KOPT-K1 (cell line): ENCODE measurements around the gene ITPR2.
"Not testable (repeated sequence)": the region's sequence is repeated elsewhere in the genome, so short reads cannot be mapped to it uniquely, and the experiment has no call there.

Experiments used
- H3K27ac ChIP-seq: fragments of 200-600 bp; sonication (generic); 2 replicates; pipeline ENCODE4 v1.5.1; 2016; ENCODE audit warnings: antibody characterized with exemption, mild to moderate bottlenecking, low read depth, low read length; ENCODE audit not compliant: poor library complexity, severe bottlenecking
- H3K36me3 ChIP-seq: fragments of 200-600 bp; sonication (generic); 2 replicates; pipeline ENCODE4 v1.5.1; 2017; ENCODE audit warnings: antibody characterized with exemption, mild to moderate bottlenecking, low read length, moderate library complexity; ENCODE audit not compliant: insufficient read depth
- H3K9me3 ChIP-seq: fragments of 200-600 bp; sonication (generic); 2 replicates; pipeline ENCODE4 v1.5.1; 2017; ENCODE audit warnings: antibody characterized with exemption, low read length, mild to moderate bottlenecking; ENCODE audit not compliant: insufficient read depth, poor library complexity, severe bottlenecking

ITPR2 gene

GRCh38 chr12:26443309-26443708 is 389.7 kb downstream of the ITPR2 start:
- no peaks in the 10 kb centered on the region for H3K36me3 ChIP-seq
- H3K9me3 ChIP-seq, result no peaks in the 10 kb centered on the region
- H3K27ac ChIP-seq, result no peak overlapping the region

- H3K27ac ChIP-seq, result no peak overlapping the region
- no peaks in the 10 kb centered on the region for H3K36me3 ChIP-seq
- H3K9me3 ChIP-seq, result no peaks in the 10 kb centered on the region
Measured at GRCh38 chr12:26441434-26441833, 391.6 kb downstream of the ITPR2 start.

- no peaks in the 10 kb centered on the region for H3K9me3 ChIP-seq
- no peaks in the 10 kb centered on the region for H3K36me3 ChIP-seq
- no peak overlapping the region for H3K27ac ChIP-seq
Measured at GRCh38 chr12:26435069-26435404, 398.0 kb downstream of the ITPR2 start.

GRCh38 chr12:26434299-26435068 is 398.5 kb downstream of the ITPR2 start:
- Histone ChIP-seq H3K9me3 (no peaks in the 10 kb centered on the region), H3K36me3 (no peaks in the 10 kb centered on the region), H3K27ac (no peak overlapping the region)

GRCh38 chr12:26433701-26434100 is 399.3 kb downstream of the ITPR2 start:
- not testable (repeated sequence) for H3K27ac ChIP-seq, H3K36me3 ChIP-seq, H3K9me3 ChIP-seq

GRCh38 chr12:26431211-26431610 is 401.8 kb downstream of the ITPR2 start:
- Histone ChIP-seq H3K36me3 (no peaks in the 10 kb centered on the region; the same call in 1 of the 2 replicates), H3K27ac (no peak overlapping the region)

GRCh38 chr12:26430596-26430995 is 402.4 kb downstream of the ITPR2 start:
- H3K9me3 ChIP-seq, H3K36me3 ChIP-seq, H3K27ac ChIP-seq: not testable (repeated sequence)

More at GRCh38 chr12:26431211-26431610, 401.8 kb downstream of the ITPR2 start:
- no peaks in the 10 kb centered on the region for H3K9me3 ChIP-seq

- Histone ChIP-seq H3K27ac (no peak overlapping the region), H3K9me3 (no peaks in the 10 kb centered on the region), H3K36me3 (no peaks in the 10 kb centered on the region; the same call in 1 of the 2 replicates)
Measured at GRCh38 chr12:26429070-26429691, 403.8 kb downstream of the ITPR2 start.

- Histone ChIP-seq H3K9me3 (no peaks in the 10 kb centered on the region), H3K27ac (no peak overlapping the region)
Measured at GRCh38 chr12:26428420-26428819, 404.6 kb downstream of the ITPR2 start.

GRCh38 chr12:26426652-26427051 is 406.3 kb downstream of the ITPR2 start:
- no peaks in the 10 kb centered on the region for H3K9me3 ChIP-seq
- no peaks in the 10 kb centered on the region; the same call in 1 of the 2 replicates for H3K36me3 ChIP-seq
- H3K27ac ChIP-seq, result no peak overlapping the region

More at GRCh38 chr12:26428420-26428819, 404.6 kb downstream of the ITPR2 start:
- no peaks in the 10 kb centered on the region; the same call in 1 of the 2 replicates for H3K36me3 ChIP-seq

GRCh38 chr12:26425587-26426260 is 407.3 kb downstream of the ITPR2 start:
- Histone ChIP-seq H3K36me3 (no peaks in the 10 kb centered on the region; the same call in 1 of the 2 replicates), H3K9me3 (no peaks in the 10 kb centered on the region), H3K27ac (no peak overlapping the region)

- no peak overlapping the region for H3K27ac ChIP-seq
- H3K9me3 ChIP-seq, result peaks cover 15% of the 10 kb centered on the region
- H3K36me3 ChIP-seq, result peaks cover 11% of the 10 kb centered on the region
Measured at GRCh38 chr12:26422839-26423398, 410.1 kb downstream of the ITPR2 start.

GRCh38 chr12:26416550-26416949 is 416.4 kb downstream of the ITPR2 start:
- H3K27ac ChIP-seq, result no peak overlapping the region
- H3K9me3 ChIP-seq, result peaks cover 23% of the 10 kb centered on the region
- H3K36me3 ChIP-seq, result peaks cover 19% of the 10 kb centered on the region

- H3K27ac ChIP-seq, result no peak overlapping the region
- peaks cover 16% of the 10 kb centered on the region for H3K36me3 ChIP-seq
- H3K9me3 ChIP-seq, result no peaks in the 10 kb centered on the region
Measured at GRCh38 chr12:26410689-26411088, 422.3 kb downstream of the ITPR2 start.

GRCh38 chr12:26406813-26407212 is 426.2 kb downstream of the ITPR2 start:
- Histone ChIP-seq H3K36me3 (peaks cover 14% of the 10 kb centered on the region), H3K27ac (no peak overlapping the region), H3K9me3 (no peaks in the 10 kb centered on the region)
